Measurements from ENCODE around the gene LLPH.

Gene LLPH

GRCh38 chr12:66141299-66141698 lies 10.7 kb upstream of the LLPH start:
- Histone ChIP-seq H2AFZ (ENCODE audit: low read depth) (no peak overlapping the region), H3K79me2 (ENCODE audit: insufficient read depth, low read depth) (no peaks in the 10 kb centered on the region), H3K4me1 (ENCODE audit: low read depth, poor library complexity, severe bottlenecking) (peaks cover 5% of the 10 kb centered on the region), H4K20me1 (ENCODE audit: insufficient read depth) (no peaks in the 10 kb centered on the region), H3K4me2 (no peak overlapping the region), H3K36me3 (ENCODE audit: insufficient read depth) (no peaks in the 10 kb centered on the region; the same call in 1 of the 2 replicates), H3K27me3 (ENCODE audit: insufficient read depth, low read depth) (no peaks in the 10 kb centered on the region), H3K9ac (no peak overlapping the region), H3K27ac (no peak overlapping the region), H3K4me3 (IDR thresholded peaks at IDR 0.05; ENCODE audit: insufficient read depth, low read depth, low read length) (no peak overlapping the region)
- TF ChIP-seq, protein P1, sequence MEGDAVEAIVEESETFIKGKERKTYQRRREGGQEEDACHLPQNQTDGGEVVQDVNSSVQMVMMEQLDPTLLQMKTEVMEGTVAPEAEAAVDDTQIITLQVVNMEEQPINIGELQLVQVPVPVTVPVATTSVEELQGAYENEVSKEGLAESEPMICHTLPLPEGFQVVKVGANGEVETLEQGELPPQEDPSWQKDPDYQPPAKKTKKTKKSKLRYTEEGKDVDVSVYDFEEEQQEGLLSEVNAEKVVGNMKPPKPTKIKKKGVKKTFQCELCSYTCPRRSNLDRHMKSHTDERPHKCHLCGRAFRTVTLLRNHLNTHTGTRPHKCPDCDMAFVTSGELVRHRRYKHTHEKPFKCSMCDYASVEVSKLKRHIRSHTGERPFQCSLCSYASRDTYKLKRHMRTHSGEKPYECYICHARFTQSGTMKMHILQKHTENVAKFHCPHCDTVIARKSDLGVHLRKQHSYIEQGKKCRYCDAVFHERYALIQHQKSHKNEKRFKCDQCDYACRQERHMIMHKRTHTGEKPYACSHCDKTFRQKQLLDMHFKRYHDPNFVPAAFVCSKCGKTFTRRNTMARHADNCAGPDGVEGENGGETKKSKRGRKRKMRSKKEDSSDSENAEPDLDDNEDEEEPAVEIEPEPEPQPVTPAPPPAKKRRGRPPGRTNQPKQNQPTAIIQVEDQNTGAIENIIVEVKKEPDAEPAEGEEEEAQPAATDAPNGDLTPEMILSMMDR (conservative IDR thresholded peaks at IDR 0.05; ENCODE audit: low read depth, low read length), result no peak

GRCh38 chr12:66140731-66141130 lies 10.2 kb upstream of the LLPH start:
- Histone ChIP-seq H3K27ac (no peak overlapping the region), H3K4me1 (ENCODE audit: low read depth, poor library complexity, severe bottlenecking) (peaks cover 5% of the 10 kb centered on the region), H3K9ac (no peak overlapping the region), H3K27me3 (ENCODE audit: insufficient read depth, low read depth) (no peaks in the 10 kb centered on the region), H3K4me3 (IDR thresholded peaks at IDR 0.05; ENCODE audit: insufficient read depth, low read depth, low read length) (no peak overlapping the region), H3K79me2 (ENCODE audit: insufficient read depth, low read depth) (no peaks in the 10 kb centered on the region), H4K20me1 (ENCODE audit: insufficient read depth) (no peaks in the 10 kb centered on the region), H3K4me2 (no peak overlapping the region), H3K36me3 (ENCODE audit: insufficient read depth) (no peaks in the 10 kb centered on the region; the same call in 1 of the 2 replicates), H2AFZ (ENCODE audit: low read depth) (no peak overlapping the region)
- TF ChIP-seq, protein P1 (conservative IDR thresholded peaks at IDR 0.05; ENCODE audit: low read depth, low read length), result no peak

DNA sequence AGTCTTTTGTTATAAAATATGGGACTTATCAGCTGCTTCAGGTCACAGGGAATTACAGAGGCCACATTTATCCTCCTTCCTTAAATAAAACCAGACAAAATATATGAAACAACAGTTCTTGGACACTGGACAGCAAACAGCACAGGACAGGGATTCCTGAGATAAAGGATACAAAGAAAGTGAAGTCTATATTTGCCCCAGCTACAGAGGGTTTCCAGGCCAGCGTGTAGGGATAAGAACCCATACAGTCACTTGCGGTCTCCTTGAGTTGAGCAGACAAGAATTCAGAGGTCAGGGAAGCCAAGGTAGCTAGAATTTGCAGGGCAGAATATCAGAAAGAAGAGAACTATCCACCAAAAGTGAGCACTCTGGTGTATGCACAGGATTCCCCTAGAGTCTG lies 8.8 kb upstream of the LLPH start:
- Histone ChIP-seq H3K9ac (no peak overlapping the region), H4K20me1 (ENCODE audit: insufficient read depth) (no peaks in the 10 kb centered on the region), H3K4me3 (IDR thresholded peaks at IDR 0.05; ENCODE audit: insufficient read depth, low read depth, low read length) (no peak overlapping the region), H3K27me3 (ENCODE audit: insufficient read depth, low read depth) (no peaks in the 10 kb centered on the region), H3K79me2 (ENCODE audit: insufficient read depth, low read depth) (no peaks in the 10 kb centered on the region), H2AFZ (ENCODE audit: low read depth) (no peak overlapping the region), H3K4me2 (no peak overlapping the region), H3K27ac (no peak overlapping the region), H3K36me3 (ENCODE audit: insufficient read depth) (no peaks in the 10 kb centered on the region; the same call in 1 of the 2 replicates), H3K4me1 (ENCODE audit: low read depth, poor library complexity, severe bottlenecking) (no peaks in the 10 kb centered on the region)
- TF ChIP-seq, protein P1 (conservative IDR thresholded peaks at IDR 0.05; ENCODE audit: low read depth, low read length), result no peak

GRCh38 chr12:66137937-66138336 lies 7.4 kb upstream of the LLPH start:
- H3K36me3 ChIP-seq (ENCODE audit: insufficient read depth), result no peaks in the 10 kb centered on the region; the same call in 1 of the 2 replicates

More at GRCh38 chr12:66137937-66138336, 7.4 kb upstream of the LLPH start:
- Histone ChIP-seq H3K4me1 (ENCODE audit: low read depth, poor library complexity, severe bottlenecking) (no peaks in the 10 kb centered on the region), H3K27ac (no peak overlapping the region), H3K27me3 (ENCODE audit: insufficient read depth, low read depth) (no peaks in the 10 kb centered on the region), H4K20me1 (ENCODE audit: insufficient read depth) (no peaks in the 10 kb centered on the region), H3K9ac (no peak overlapping the region), H3K4me2 (no peak overlapping the region), H3K79me2 (ENCODE audit: insufficient read depth, low read depth) (no peaks in the 10 kb centered on the region), H3K4me3 (IDR thresholded peaks at IDR 0.05; ENCODE audit: insufficient read depth, low read depth, low read length) (no peak overlapping the region), H2AFZ (ENCODE audit: low read depth) (no peak overlapping the region)
- TF ChIP-seq, protein P1 (conservative IDR thresholded peaks at IDR 0.05; ENCODE audit: low read depth, low read length), result no peak
